ENCODE measurements around the gene SPCS3.

SPCS3 gene

GRCh38 chr4:176288020-176288419 lies 31.7 kb upstream of the SPCS3 start:
- Histone ChIP-seq H3K27ac (ENCODE audit: low read length) (no peak overlapping the region), H3K4me3 (ENCODE audit: low read depth in 1 of 2, low read length in 2 of 2) (no peak overlapping the region), H3K79me2 (ENCODE audit: insufficient read depth, low read length) (no peaks in the 10 kb centered on the region), H3K4me2 (ENCODE audit: insufficient read depth, low read length) (no peak overlapping the region), H4K20me1 (ENCODE audit: insufficient read depth, low read length) (no peaks in the 10 kb centered on the region), H3K27me3 (ENCODE audit: insufficient read depth, low read length, poor library complexity) (peaks cover 18% of the 10 kb centered on the region), H3K4me1 (ENCODE audit: insufficient read depth, low read length) (no peaks in the 10 kb centered on the region), H3K9ac (ENCODE audit: low read depth, low read length) (no peak overlapping the region), H3K36me3 (ENCODE audit: insufficient read depth, low read length) (no peaks in the 10 kb centered on the region), H2AFZ (ENCODE audit: low read depth, low read length) (no peak overlapping the region), H3K9me3 (ENCODE audit: insufficient read depth, low read length, severe bottlenecking) (no peaks in the 10 kb centered on the region)
- TF ChIP-seq EZH2 (IDR thresholded peaks at IDR 0.05; ENCODE audit: borderline replicate concordance, low read depth, low read length, severe bottlenecking), result no peak
- TF ChIP-seq, protein P1, sequence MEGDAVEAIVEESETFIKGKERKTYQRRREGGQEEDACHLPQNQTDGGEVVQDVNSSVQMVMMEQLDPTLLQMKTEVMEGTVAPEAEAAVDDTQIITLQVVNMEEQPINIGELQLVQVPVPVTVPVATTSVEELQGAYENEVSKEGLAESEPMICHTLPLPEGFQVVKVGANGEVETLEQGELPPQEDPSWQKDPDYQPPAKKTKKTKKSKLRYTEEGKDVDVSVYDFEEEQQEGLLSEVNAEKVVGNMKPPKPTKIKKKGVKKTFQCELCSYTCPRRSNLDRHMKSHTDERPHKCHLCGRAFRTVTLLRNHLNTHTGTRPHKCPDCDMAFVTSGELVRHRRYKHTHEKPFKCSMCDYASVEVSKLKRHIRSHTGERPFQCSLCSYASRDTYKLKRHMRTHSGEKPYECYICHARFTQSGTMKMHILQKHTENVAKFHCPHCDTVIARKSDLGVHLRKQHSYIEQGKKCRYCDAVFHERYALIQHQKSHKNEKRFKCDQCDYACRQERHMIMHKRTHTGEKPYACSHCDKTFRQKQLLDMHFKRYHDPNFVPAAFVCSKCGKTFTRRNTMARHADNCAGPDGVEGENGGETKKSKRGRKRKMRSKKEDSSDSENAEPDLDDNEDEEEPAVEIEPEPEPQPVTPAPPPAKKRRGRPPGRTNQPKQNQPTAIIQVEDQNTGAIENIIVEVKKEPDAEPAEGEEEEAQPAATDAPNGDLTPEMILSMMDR (IDR thresholded peaks at IDR 0.05; ENCODE audit: borderline replicate concordance, extremely low read depth, low read length, poor library complexity, severe bottlenecking), result no peak
- ATAC-seq (ENCODE audit: insufficient read depth, low read depth), result no peak
- no peak for DNase-seq

DNA sequence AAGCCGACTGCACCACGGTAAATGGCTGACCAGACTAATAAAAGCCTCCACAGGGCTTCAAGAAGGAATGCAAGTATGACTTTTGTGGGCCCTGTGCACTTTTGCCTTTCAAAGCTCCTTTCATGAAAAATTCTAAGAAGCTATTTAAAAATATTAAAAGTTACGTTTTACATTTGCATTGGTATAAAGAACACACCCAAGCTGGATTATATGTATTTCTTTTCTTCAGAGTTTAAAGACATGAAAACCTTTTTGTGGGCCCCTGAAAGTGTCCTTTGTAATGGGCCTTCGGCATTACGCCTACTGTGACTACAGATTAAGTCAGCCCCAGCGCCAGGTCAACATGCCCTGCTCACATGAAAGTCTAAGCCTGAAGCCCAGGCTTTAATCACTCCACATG lies 30.2 kb upstream of the SPCS3 start:
- Histone ChIP-seq H3K4me2 (ENCODE audit: insufficient read depth, low read length) (no peak overlapping the region), H3K4me3 (ENCODE audit: low read depth in 1 of 2, low read length in 2 of 2) (no peak overlapping the region), H4K20me1 (ENCODE audit: insufficient read depth, low read length) (no peaks in the 10 kb centered on the region), H3K27ac (ENCODE audit: low read length) (no peak overlapping the region), H3K4me1 (ENCODE audit: insufficient read depth, low read length) (no peaks in the 10 kb centered on the region), H3K79me2 (ENCODE audit: insufficient read depth, low read length) (no peaks in the 10 kb centered on the region), H2AFZ (ENCODE audit: low read depth, low read length) (no peak overlapping the region), H3K9me3 (ENCODE audit: insufficient read depth, low read length, severe bottlenecking) (no peaks in the 10 kb centered on the region), H3K27me3 (ENCODE audit: insufficient read depth, low read length, poor library complexity) (peaks cover 22% of the 10 kb centered on the region), H3K9ac (ENCODE audit: low read depth, low read length) (no peak overlapping the region), H3K36me3 (ENCODE audit: insufficient read depth, low read length) (no peaks in the 10 kb centered on the region)
- ATAC-seq (ENCODE audit: insufficient read depth, low read depth), result no peak
- TF ChIP-seq, protein P1 (IDR thresholded peaks at IDR 0.05; ENCODE audit: borderline replicate concordance, extremely low read depth, low read length, poor library complexity, severe bottlenecking), result no peak
- no peak for TF ChIP-seq EZH2 (IDR thresholded peaks at IDR 0.05; ENCODE audit: borderline replicate concordance, low read depth, low read length, severe bottlenecking)
- DNase-seq, result no peak

DNA sequence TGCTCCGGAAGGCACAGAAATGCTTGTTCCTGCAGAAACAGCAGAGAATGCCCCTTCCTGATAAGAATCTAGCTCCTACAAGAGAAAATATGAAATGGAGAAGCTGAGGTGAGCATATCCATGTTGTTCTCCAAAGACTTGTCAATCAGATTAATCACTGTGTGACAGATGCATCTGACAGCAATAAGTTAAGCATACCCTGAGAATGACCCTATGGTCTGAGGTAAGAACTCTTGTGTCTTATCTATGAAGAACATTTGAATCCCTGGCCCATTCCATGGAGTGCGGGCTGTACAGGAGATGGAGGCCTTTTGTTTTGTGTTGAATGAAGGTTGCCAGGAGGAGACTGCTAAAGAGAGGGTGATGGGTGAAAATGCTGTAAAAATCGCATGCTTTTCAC lies 29.2 kb upstream of the SPCS3 start:
- Histone ChIP-seq H3K4me1 (ENCODE audit: insufficient read depth, low read length) (no peaks in the 10 kb centered on the region), H3K4me2 (ENCODE audit: insufficient read depth, low read length) (no peak overlapping the region), H3K27ac (ENCODE audit: low read length) (no peak overlapping the region), H4K20me1 (ENCODE audit: insufficient read depth, low read length) (no peaks in the 10 kb centered on the region), H3K27me3 (ENCODE audit: insufficient read depth, low read length, poor library complexity) (peaks cover 22% of the 10 kb centered on the region), H3K4me3 (ENCODE audit: low read depth in 1 of 2, low read length in 2 of 2) (no peak overlapping the region), H3K36me3 (ENCODE audit: insufficient read depth, low read length) (no peaks in the 10 kb centered on the region), H2AFZ (ENCODE audit: low read depth, low read length) (no peak overlapping the region), H3K9ac (ENCODE audit: low read depth, low read length) (no peak overlapping the region), H3K79me2 (ENCODE audit: insufficient read depth, low read length) (no peaks in the 10 kb centered on the region), H3K9me3 (ENCODE audit: insufficient read depth, low read length, severe bottlenecking) (no peaks in the 10 kb centered on the region)
- DNase-seq (no peak), ATAC-seq (ENCODE audit: insufficient read depth, low read depth) (no peak)
- TF ChIP-seq, protein P1 (IDR thresholded peaks at IDR 0.05; ENCODE audit: borderline replicate concordance, extremely low read depth, low read length, poor library complexity, severe bottlenecking), result no peak
- TF ChIP-seq EZH2 (IDR thresholded peaks at IDR 0.05; ENCODE audit: borderline replicate concordance, low read depth, low read length, severe bottlenecking), result no peak

GRCh38 chr4:176291748-176292147 lies 28.0 kb upstream of the SPCS3 start:
- ATAC-seq (ENCODE audit: insufficient read depth, low read depth), result no peak

More at GRCh38 chr4:176291748-176292147, 28.0 kb upstream of the SPCS3 start:
- H3K27ac ChIP-seq (ENCODE audit: low read length), result no peak overlapping the region
- H3K4me3 ChIP-seq (ENCODE audit: low read depth in 1 of 2, low read length in 2 of 2), result no peak overlapping the region
- no peak overlapping the region for H2AFZ ChIP-seq (ENCODE audit: low read depth, low read length)
- no peaks in the 10 kb centered on the region for H3K36me3 ChIP-seq (ENCODE audit: insufficient read depth, low read length)
- DNase-seq, result no peak
- no peaks in the 10 kb centered on the region for H4K20me1 ChIP-seq (ENCODE audit: insufficient read depth, low read length)
- H3K27me3 ChIP-seq (ENCODE audit: insufficient read depth, low read length, poor library complexity), result peaks cover 22% of the 10 kb centered on the region
- no peaks in the 10 kb centered on the region for H3K79me2 ChIP-seq (ENCODE audit: insufficient read depth, low read length)
- no peaks in the 10 kb centered on the region for H3K4me1 ChIP-seq (ENCODE audit: insufficient read depth, low read length)
- H3K9me3 ChIP-seq (ENCODE audit: insufficient read depth, low read length, severe bottlenecking), result no peaks in the 10 kb centered on the region
- TF ChIP-seq EZH2 (IDR thresholded peaks at IDR 0.05; ENCODE audit: borderline replicate concordance, low read depth, low read length, severe bottlenecking), result no peak
- TF ChIP-seq, protein P1 (IDR thresholded peaks at IDR 0.05; ENCODE audit: borderline replicate concordance, extremely low read depth, low read length, poor library complexity, severe bottlenecking), result no peak
- no peak overlapping the region for H3K4me2 ChIP-seq (ENCODE audit: insufficient read depth, low read length)
- no peak overlapping the region for H3K9ac ChIP-seq (ENCODE audit: low read depth, low read length)

Measured in DND-41 (cell line).